WTC11 (cell line): Measurements from ENCODE around the gene SNX32. TPM values are rescaled to one million over a fixed set of nuclear protein-coding genes. Genes with fewer than 3 reads are reported as not detected.

ENCODE experiments used
- ATAC-seq: fragments of 200-7000 bp; cut with Tn5 transposase; 2 replicates; pipeline ENCODE4 v1.10.0; 2021; ENCODE audit warnings: mild to moderate bottlenecking, moderate library complexity
- Bru-seq: library from RNA; stranded (reverse); fragments of 400-500 nt; gene quantifications from one replicate; lab custom pipeline; 2021; lab: Mats Ljungman, UMichigan
- CTCF ChIA-PET: fragments of 300-600 bp; sonication (Branson Sonifier 250); formaldehyde crosslinking; loops from one replicate; lab custom pipeline; 2021; ENCODE audit warnings: antibody characterized with exemption; lab: Charles Lee
- POLR2A ChIA-PET: fragments of 350-600 bp; sonication (Branson Sonifier 250); formaldehyde crosslinking; loops from one replicate; lab custom pipeline; 2021; ENCODE audit warnings: antibody characterized with exemption; lab: Charles Lee
- DNase-seq: peaks from one replicate; pipeline ENCODE4 v3.0.0; 2021; ENCODE audit warnings: low spot score
- H3K27ac Mint-ChIP-seq: 2 replicates; pipeline ENCODE4 v1.8.0; 2021; ENCODE audit warnings: mixed read lengths
- H3K27me3 Mint-ChIP-seq: 2 replicates; pipeline ENCODE4 v1.8.0; 2021; ENCODE audit warnings: low read depth, mild to moderate bottlenecking, moderate library complexity, mixed read lengths
- H3K36me3 Mint-ChIP-seq: 2 replicates; pipeline ENCODE4 v1.8.0; 2021; ENCODE audit warnings: mixed read lengths
- H3K4me1 Mint-ChIP-seq: 2 replicates; pipeline ENCODE4 v1.8.0; 2022; ENCODE audit warnings: mixed read lengths
- H3K4me3 Mint-ChIP-seq: 2 replicates; pipeline ENCODE4 v1.8.0; 2021; ENCODE audit warnings: mild to moderate bottlenecking, moderate library complexity, mixed read lengths
- H3K9me3 Mint-ChIP-seq: 2 replicates; pipeline ENCODE4 v1.8.0; 2021; ENCODE audit warnings: mixed read lengths
- E2F5 ChIP-seq: sonication (generic); formaldehyde crosslinking; IDR thresholded peaks from 2 replicates; pipeline ENCODE4 v1.8.1; 2022; ENCODE audit warnings: mild to moderate bottlenecking, moderate library complexity, missing genetic modification reagents
- ELF4 ChIP-seq: sonication (generic); formaldehyde crosslinking; IDR thresholded peaks from 2 replicates; pipeline ENCODE4 v1.8.1; 2022; ENCODE audit warnings: low read depth, mild to moderate bottlenecking, moderate library complexity, missing genetic modification reagents
- EMX1 ChIP-seq: fragments of 250-450 bp; sonication (Bioruptor Pico); IDR thresholded peaks from 2 replicates; pipeline ENCODE4 v1.8.0; 2021; ENCODE audit warnings: mild to moderate bottlenecking
- ERG ChIP-seq: fragments of 250-450 bp; sonication (Bioruptor Pico); IDR thresholded peaks from 2 replicates; pipeline ENCODE4 v1.8.0; 2021; ENCODE audit warnings: mild to moderate bottlenecking
- ESRRA ChIP-seq: sonication (generic); formaldehyde crosslinking; IDR thresholded peaks from 2 replicates; pipeline ENCODE4 v1.8.1; 2022; ENCODE audit warnings: mild to moderate bottlenecking, missing genetic modification reagents, borderline replicate concordance
- ETV6 ChIP-seq: sonication (generic); formaldehyde crosslinking; IDR thresholded peaks from 2 replicates; pipeline ENCODE4 v1.8.1; 2022; ENCODE audit warnings: mild to moderate bottlenecking, missing genetic modification reagents
- FOXJ3 ChIP-seq: sonication (generic); formaldehyde crosslinking; IDR thresholded peaks from 2 replicates; pipeline ENCODE4 v1.9.0; 2021; ENCODE audit warnings: missing genetic modification reagents, mild to moderate bottlenecking, borderline replicate concordance
- FOXP1 ChIP-seq: sonication (generic); formaldehyde crosslinking; IDR thresholded peaks from 2 replicates; pipeline ENCODE4 v1.8.0; 2022; ENCODE audit warnings: missing genetic modification reagents, mild to moderate bottlenecking, moderate library complexity, borderline replicate concordance
- JUN ChIP-seq: sonication (generic); formaldehyde crosslinking; IDR thresholded peaks from 2 replicates; pipeline ENCODE4 v1.8.0; 2023; ENCODE audit warnings: mild to moderate bottlenecking, missing genetic modification reagents
- MAX ChIP-seq: sonication (generic); formaldehyde crosslinking; IDR thresholded peaks from 2 replicates; pipeline ENCODE4 v1.8.0; 2022; ENCODE audit warnings: mild to moderate bottlenecking, missing genetic modification reagents
- MYBL2 ChIP-seq: sonication (generic); formaldehyde crosslinking; IDR thresholded peaks from 2 replicates; pipeline ENCODE4 v1.8.1; 2023; ENCODE audit warnings: mild to moderate bottlenecking, moderate library complexity, missing genetic modification reagents
- NFYB ChIP-seq: sonication (generic); formaldehyde crosslinking; conservative IDR thresholded peaks from 2 replicates; pipeline ENCODE4 v1.8.0; 2022; ENCODE audit warnings: low read depth, missing genetic modification reagents
- NR2C2 ChIP-seq: sonication (generic); formaldehyde crosslinking; IDR thresholded peaks from 2 replicates; pipeline ENCODE4 v1.8.0; 2022; ENCODE audit warnings: mild to moderate bottlenecking, missing genetic modification reagents
- NR3C1 ChIP-seq: sonication (generic); formaldehyde crosslinking; conservative IDR thresholded peaks from 2 replicates; pipeline ENCODE4 v1.8.1; 2023; ENCODE audit warnings: low read depth, mild to moderate bottlenecking, missing genetic modification reagents
- OVOL2 ChIP-seq: fragments of 250-450 bp; sonication (Bioruptor Pico); IDR thresholded peaks from 2 replicates; pipeline ENCODE4 v1.9.0; 2021; ENCODE audit warnings: mild to moderate bottlenecking, borderline replicate concordance
- SMAD3 ChIP-seq: sonication (generic); formaldehyde crosslinking; IDR thresholded peaks from 2 replicates; pipeline ENCODE4 v1.8.0; 2022; ENCODE audit warnings: missing genetic modification reagents, mild to moderate bottlenecking, borderline replicate concordance
- ZNF138 ChIP-seq: sonication (generic); formaldehyde crosslinking; conservative IDR thresholded peaks from 2 replicates; pipeline ENCODE4 v1.8.1; 2022; ENCODE audit warnings: mild to moderate bottlenecking, moderate library complexity, missing genetic modification reagents
- ZNF232 ChIP-seq: sonication (generic); formaldehyde crosslinking; IDR thresholded peaks from 2 replicates; pipeline ENCODE4 v1.8.0; 2022; ENCODE audit warnings: mild to moderate bottlenecking, missing genetic modification reagents
- ZNF281 ChIP-seq: sonication (generic); formaldehyde crosslinking; IDR thresholded peaks from 2 replicates; pipeline ENCODE4 v1.8.0; 2023; ENCODE audit warnings: mild to moderate bottlenecking, missing genetic modification reagents
- ZNF416 ChIP-seq: fragments of 250-450 bp; sonication (Bioruptor Pico); IDR thresholded peaks from 2 replicates; pipeline ENCODE4 v1.9.0; 2021; ENCODE audit warnings: mild to moderate bottlenecking, inconsistent platforms
- long read RNA-seq, 3 experiments: library from RNA in 1 of 3; library from capped mRNA in 1 of 3; library from polyadenylated mRNA in 1 of 3; unstranded in 2 of 3; stranded (forward) in 1 of 3; transcript quantifications; one replicate each; pipeline ENCODE4 v2.0.0, GENCODE V29; 2021
- total RNA-seq: library from RNA; stranded (reverse); gene quantifications from 3 replicates; pipeline ENCODE4 v1.2.3, GENCODE V29; 2021
- TF ChIP-seq, protein P1 (sequence below): sonication (generic); formaldehyde crosslinking; IDR thresholded peaks from 2 replicates; pipeline ENCODE4 v1.8.0; 2022; ENCODE audit warnings: mild to moderate bottlenecking, missing genetic modification reagents
- TF ChIP-seq, protein P2 (sequence below): sonication (generic); formaldehyde crosslinking; IDR thresholded peaks from 2 replicates; pipeline ENCODE4 v1.8.0; 2023; ENCODE audit warnings: missing genetic modification reagents
- TF ChIP-seq, protein P3 (sequence below): sonication (generic); formaldehyde crosslinking; IDR thresholded peaks from 2 replicates; pipeline ENCODE4 v1.8.0; 2022; ENCODE audit warnings: mild to moderate bottlenecking, missing genetic modification reagents

SNX32 gene
- total RNA-seq (2.2 to 3.4 TPM (median 2.9 TPM) in 3 replicates), Bru-seq, nascent RNA (percentile 51 among the genes with signal in this experiment)
- long read RNA-seq, experiment 1, partial matches to known transcripts: 0 of 7 reads
- long read RNA-seq, experiment 1, other reads (novel, unspliced or antisense): 5 of 7 reads
- long read RNA-seq, experiment 2, partial matches to known transcripts: 0 of 5 reads
- long read RNA-seq, experiment 2, other reads (novel, unspliced or antisense): 3 of 5 reads
- long read RNA-seq, experiment 3, partial matches to known transcripts: 0 of 1 reads
- long read RNA-seq, experiment 3, other reads (novel, unspliced or antisense): 0 of 1 reads

- Mint-ChIP-seq H3K4me3 (no peak within 1 kb of the TSS), H3K27me3 (peaks cover 19% of the 10 kb centered on the region), H3K36me3 (no peaks in the 10 kb centered on the region), H3K9me3 (peaks cover 5% of the 10 kb centered on the region; the same call in 1 of the 2 replicates), H3K27ac (no peak within 1 kb of the TSS), H3K4me1 (peaks cover 10% of the 10 kb centered on the region)
- ATAC-seq (peak; percentile 97), DNase-seq (peak; percentile 97)
- ChIA-PET POLR2A (interaction anchor here (0.6 to 2.4 kb wide), 5 partner anchors 14 to 30 kb away, joined by 3 to 16 read pairs (median 3); partner anchors contain the start of gene MUS81), CTCF (interaction anchor here (0.7 to 4.1 kb wide), 18 partner anchors 15 to 1907 kb away, joined by 3 to 35 read pairs (median 5); partner anchors contain the start of genes CCDC85B, FIBP, KAT5 and MUS81)
- TF ChIP-seq ELF4 (CRISPR knock-in tag): no peak
- TF ChIP-seq EMX1: no peak
- TF ChIP-seq FOXJ3 (CRISPR knock-in tag): no peak
- no peak for TF ChIP-seq ERG (CRISPR knock-in tag)
- TF ChIP-seq ETV6: peak; percentile 88
- no peak for TF ChIP-seq ZNF416 (CRISPR knock-in tag)
- TF ChIP-seq OVOL2 (CRISPR knock-in tag): no peak
- peak; percentile 93; the same call in 1 of the 2 replicates for TF ChIP-seq FOXP1 (CRISPR knock-in tag)
- peak; percentile 99 for TF ChIP-seq MAX
- peak; percentile 81; the same call in 1 of the 2 replicates for TF ChIP-seq ZNF281 (CRISPR knock-in tag)
- TF ChIP-seq E2F5: peak; percentile 47; the same call in 1 of the 2 replicates
- 0 out of 2 replicates have a peak, but pooled peaks have one; percentile 87 for TF ChIP-seq NR3C1
- peak; percentile 89 for TF ChIP-seq SMAD3
- peak; percentile 99 for TF ChIP-seq NFYB (CRISPR knock-in tag)
- no peak for TF ChIP-seq JUN
- TF ChIP-seq, protein P1, sequence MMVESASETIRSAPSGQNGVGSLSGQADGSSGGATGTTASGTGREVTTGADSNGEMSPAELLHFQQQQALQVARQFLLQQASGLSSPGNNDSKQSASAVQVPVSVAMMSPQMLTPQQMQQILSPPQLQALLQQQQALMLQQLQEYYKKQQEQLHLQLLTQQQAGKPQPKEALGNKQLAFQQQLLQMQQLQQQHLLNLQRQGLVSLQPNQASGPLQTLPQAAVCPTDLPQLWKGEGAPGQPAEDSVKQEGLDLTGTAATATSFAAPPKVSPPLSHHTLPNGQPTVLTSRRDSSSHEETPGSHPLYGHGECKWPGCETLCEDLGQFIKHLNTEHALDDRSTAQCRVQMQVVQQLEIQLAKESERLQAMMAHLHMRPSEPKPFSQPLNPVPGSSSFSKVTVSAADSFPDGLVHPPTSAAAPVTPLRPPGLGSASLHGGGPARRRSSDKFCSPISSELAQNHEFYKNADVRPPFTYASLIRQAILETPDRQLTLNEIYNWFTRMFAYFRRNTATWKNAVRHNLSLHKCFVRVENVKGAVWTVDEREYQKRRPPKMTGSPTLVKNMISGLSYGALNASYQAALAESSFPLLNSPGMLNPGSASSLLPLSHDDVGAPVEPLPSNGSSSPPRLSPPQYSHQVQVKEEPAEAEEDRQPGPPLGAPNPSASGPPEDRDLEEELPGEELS (CRISPR knock-in tag): 0 out of 2 replicates have a peak, but pooled peaks have one; percentile 59
- 0 out of 2 replicates have a peak, but pooled peaks have one; percentile 34 for TF ChIP-seq ESRRA (CRISPR knock-in tag)
- TF ChIP-seq NR2C2: peak; percentile 53; the same call in 1 of the 2 replicates
- TF ChIP-seq, protein P2, sequence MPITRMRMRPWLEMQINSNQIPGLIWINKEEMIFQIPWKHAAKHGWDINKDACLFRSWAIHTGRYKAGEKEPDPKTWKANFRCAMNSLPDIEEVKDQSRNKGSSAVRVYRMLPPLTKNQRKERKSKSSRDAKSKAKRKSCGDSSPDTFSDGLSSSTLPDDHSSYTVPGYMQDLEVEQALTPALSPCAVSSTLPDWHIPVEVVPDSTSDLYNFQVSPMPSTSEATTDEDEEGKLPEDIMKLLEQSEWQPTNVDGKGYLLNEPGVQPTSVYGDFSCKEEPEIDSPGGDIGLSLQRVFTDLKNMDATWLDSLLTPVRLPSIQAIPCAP: peak; percentile 84
- TF ChIP-seq MYBL2 (CRISPR knock-in tag): peak; percentile 71; the same call in 1 of the 2 replicates
- TF ChIP-seq ZNF138 (CRISPR knock-in tag): peak; percentile 55; the same call in 1 of the 2 replicates
- TF ChIP-seq, protein P3, sequence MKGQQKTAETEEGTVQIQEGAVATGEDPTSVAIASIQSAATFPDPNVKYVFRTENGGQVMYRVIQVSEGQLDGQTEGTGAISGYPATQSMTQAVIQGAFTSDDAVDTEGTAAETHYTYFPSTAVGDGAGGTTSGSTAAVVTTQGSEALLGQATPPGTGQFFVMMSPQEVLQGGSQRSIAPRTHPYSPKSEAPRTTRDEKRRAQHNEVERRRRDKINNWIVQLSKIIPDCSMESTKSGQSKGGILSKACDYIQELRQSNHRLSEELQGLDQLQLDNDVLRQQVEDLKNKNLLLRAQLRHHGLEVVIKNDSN (CRISPR knock-in tag): peak; percentile 93
- TF ChIP-seq ZNF232 (CRISPR knock-in tag): peak; percentile 68; the same call in 1 of the 2 replicates
These were observed at the start of gene SNX32 for GRCh38 chr11:65833297-65834030. Gene SNX32, plus strand, starts transcription at chr11:65833963. Its CDS starts 103 bp downstream, at chr11:65834066.
